Amygdala (tissue), 56 donors: ENCODE data around the gene TRIM44.

ENCODE experiments used
- DNase-seq, 56 donors: peaks; one replicate each; lab custom pipeline; 2025; lab: John Stamatoyannopoulos, UW

Gene TRIM44

GRCh38 chr11:35784699-35785098, 122.1 kb downstream of the TRIM44 start:
- no peak for DNase-seq

GRCh38 chr11:35785287-35786167, 123.0 kb downstream of the TRIM44 start:
- DNase-seq = no peak

GRCh38 chr11:35786188-35786587, 123.6 kb downstream of the TRIM44 start:
- no peak for DNase-seq

DNA sequence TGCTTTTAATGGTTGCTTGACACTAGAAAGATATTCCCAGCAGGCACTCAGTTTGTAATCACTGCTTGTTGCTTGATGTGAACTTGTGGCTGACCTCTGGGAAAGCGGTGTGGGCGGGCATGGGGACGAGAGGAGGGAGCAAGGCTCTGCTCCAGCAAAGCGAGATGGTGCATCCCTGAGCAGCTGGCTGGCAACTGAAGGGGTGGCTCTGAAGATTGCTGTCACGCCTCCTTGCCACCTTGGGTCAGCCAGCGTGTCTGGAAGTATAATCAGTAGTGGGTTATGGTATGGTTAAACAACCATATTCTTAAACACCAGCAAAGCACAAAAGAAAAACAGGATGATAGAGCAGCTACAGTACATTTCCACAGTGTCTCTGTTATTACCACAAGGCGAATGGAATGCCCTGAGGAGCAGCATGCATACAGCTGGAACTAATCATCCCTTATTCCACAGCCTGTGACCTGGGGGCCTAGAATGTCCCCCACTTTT, 124.5 kb downstream of the TRIM44 start:
- no peak for DNase-seq

- peak in 1 of 56 donors; percentile 8 for DNase-seq
Observed at GRCh38 chr11:35787626-35788025, 125.1 kb downstream of the TRIM44 start.

DNA sequence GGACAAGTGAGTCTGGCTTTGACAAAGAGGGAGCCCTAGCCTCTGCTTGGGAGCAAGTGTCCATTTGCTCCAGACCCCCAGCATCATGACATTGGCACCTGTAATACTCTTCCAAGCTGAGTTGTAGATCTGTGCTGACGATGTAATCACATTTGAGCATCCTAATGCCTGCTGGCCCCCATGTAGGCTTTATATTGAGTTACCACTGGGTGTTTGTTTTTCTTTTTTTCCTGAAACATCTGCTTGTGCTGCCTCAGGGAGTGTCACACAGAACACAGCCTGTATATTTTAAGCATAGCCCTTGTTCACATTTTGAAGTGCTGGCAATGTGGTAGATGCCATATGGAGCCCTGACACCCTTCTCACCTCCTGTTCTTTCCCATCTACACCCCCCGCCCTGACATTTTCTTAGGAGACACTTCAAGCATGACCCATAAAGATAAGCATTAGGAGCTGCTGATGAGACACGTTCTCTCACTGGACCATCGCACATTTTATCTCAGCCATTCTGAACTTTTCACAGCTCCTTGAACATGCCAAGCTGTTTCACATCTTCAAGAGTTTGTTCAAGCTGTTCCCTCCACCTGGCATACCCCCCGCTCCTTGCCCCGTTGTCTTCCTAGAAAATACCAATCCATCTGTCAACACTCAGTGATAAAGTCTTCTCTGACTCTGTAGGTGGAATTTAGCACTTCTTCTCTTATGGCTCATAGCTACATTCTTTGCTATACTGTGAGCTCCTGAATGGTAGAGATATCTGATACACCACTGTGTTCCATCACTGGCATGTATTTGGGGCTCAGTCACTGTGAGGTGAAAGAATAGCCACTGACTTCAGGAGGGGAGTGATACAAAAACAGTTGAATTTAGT, 128.7 kb downstream of the TRIM44 start:
- DNase-seq = peak in 7 of 56 donors; percentile 21 to 48 (median 22)

- DNase-seq = peak in 1 of 56 donors; percentile 19
Observed at GRCh38 chr11:35792148-35792845, 129.7 kb downstream of the TRIM44 start.

- DNase-seq = no peak
Observed at GRCh38 chr11:35792846-35793192, 130.2 kb downstream of the TRIM44 start.

DNA sequence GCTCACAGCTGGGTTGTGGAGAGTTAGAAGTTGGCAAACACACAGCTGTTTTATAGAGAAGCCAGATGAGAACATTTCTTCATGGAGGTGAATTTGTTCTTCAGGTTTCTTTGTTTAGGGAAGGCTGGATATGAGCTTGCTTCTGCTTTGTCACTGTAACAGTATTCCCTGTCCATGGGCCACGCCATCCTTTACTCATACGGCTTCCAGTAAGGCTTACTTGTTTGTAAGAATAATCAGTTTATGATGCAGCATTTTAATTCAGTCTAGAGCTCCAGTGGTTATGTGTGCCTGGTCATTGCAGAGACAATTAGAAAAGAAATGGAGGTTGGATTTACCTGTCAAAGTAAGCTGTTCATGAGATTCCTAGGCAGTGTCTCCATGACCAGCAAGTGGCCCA, 131.8 kb downstream of the TRIM44 start:
- DNase-seq = no peak

DNA sequence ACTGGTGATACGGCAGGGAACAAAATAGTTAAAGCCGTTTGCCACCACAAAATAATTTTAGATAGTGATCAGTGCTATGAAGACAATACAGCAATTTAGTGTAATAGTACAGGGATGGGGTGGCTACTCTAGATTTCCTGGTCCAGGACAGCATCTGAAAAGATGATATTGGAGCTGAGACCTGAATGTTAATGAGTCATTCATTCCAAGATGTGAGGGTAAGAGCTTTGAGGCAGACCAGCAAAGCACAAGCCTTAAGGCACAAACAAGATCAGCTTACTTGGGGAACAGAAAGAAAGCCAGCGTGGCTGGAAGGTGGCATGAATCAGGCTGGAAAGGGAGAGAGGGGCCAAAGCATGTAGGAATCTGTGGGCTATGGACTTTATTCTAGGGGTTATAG, 132.3 kb downstream of the TRIM44 start:
- no peak for DNase-seq

GRCh38 chr11:35796562-35796961, 134.0 kb downstream of the TRIM44 start:
- no peak for DNase-seq

GRCh38 chr11:35798423-35798822, 135.8 kb downstream of the TRIM44 start:
- DNase-seq = no peak

- no peak for DNase-seq
Observed at GRCh38 chr11:35798983-35799382, 136.4 kb downstream of the TRIM44 start.

DNA sequence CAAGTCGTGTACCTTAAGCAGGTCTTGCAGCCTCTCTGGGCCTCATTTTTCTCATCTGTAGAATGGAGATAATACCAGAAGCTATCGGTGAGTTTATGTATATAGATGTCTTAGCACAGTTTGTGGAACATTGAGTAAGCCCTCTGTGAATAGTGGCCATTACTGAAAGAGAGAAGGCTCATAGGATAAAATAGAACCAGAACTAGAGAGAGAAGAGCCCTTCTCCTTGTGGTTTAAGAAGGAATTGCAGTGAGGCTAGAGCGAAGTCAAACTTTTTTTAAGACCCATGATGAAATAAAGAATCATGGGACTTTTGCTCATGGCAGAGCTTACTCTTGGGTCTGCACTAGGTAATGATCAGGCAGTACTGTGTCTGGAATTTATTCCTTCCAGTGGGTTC, 137.1 kb downstream of the TRIM44 start:
- DNase-seq = no peak

DNA sequence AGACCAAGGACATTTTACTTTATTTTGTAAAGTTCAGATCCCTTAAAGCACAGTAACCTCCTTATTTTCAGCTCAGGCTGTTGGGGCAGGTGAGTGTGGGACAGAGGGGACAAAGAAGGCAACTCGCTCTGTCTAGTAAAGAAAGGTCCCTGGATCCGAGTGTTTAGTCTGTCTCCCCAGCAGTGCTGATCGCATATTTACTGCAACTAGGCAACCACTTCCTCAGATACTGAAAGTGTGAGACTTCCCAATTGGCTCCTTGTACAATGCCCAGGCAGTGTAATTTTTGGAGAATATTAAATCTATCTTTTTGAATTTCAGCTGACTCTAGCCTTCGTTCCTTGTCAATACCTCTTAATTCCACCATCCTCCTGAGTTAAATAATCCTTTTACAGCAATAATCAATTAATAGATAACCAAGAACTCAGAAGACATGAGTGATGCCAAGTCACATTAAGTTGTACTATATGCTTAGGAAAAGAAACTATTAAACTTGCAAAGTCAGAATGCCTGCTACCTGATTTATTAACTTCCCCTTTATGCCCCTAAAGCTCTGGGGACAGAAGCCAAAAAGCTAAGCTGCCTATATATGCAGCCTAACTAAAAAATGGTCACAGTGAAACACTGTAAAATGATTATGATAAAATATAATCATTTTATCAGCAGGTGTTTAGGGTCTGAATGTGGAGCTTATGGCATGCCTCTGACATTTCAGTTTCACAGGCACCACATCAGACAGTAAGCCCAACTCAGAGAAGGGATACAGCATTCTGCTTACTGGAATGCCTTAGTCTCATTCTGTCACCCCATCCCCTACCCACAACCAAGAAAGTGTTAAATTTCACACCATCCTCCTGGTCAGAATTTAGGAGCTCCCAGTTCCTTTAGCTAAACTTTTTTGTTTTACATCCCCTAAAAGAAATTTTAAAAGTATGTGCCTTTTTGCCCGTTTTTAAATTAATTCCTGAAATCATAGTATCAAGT, 138.7 kb downstream of the TRIM44 start:
- DNase-seq = no peak

GRCh38 chr11:35802221-35802620, 139.6 kb downstream of the TRIM44 start:
- no peak for DNase-seq

- DNase-seq = no peak
Observed at GRCh38 chr11:35802672-35803071, 140.1 kb downstream of the TRIM44 start.

GRCh38 chr11:35803115-35803514, 140.5 kb downstream of the TRIM44 start:
- DNase-seq = no peak

DNA sequence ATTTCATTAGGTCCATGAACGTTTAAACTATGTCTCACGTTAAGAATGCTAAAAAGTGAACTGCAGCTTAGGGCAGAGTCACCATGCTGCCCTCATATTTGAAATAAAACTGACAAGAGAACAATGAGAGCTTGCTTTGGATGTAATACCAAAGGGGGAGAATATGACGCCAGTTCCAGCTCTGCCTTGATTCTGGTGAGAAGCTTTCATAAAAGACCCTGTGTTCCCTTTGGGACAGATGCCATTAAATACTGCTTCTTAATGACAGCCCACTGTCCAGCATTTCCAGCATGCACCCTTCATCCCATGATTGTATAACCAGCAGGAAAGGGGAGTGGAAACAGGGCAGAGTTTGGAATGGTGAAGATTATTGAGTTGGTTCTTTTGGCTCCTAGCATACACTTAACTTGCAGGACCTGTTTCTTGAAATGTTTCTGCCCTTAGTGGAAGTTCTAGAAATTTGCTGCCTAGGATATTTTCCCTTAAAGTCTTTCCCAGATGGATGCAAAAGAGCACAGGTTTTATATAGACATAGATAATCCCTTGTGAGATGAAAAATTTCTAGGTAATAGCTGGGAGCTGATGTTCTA, 142.0 kb downstream of the TRIM44 start:
- peak in 19 of 56 donors; percentile 14 to 62 (median 27) for DNase-seq
